HG02678 (cell line): ENCODE data around the gene DSCAML1.
"Not testable (repeated sequence)": the region's sequence is repeated elsewhere in the genome, so short reads cannot be mapped to it uniquely, and the experiment has no call there.

Source experiments
- ATAC-seq: cut with Tn5 transposase; IDR thresholded peaks from one replicate; pipeline ENCODE4 v1.9.1; 2021; ENCODE audit warnings: mild to moderate bottlenecking, moderate library complexity; ENCODE audit not compliant: unreplicated experiment

DSCAML1 gene

DNA sequence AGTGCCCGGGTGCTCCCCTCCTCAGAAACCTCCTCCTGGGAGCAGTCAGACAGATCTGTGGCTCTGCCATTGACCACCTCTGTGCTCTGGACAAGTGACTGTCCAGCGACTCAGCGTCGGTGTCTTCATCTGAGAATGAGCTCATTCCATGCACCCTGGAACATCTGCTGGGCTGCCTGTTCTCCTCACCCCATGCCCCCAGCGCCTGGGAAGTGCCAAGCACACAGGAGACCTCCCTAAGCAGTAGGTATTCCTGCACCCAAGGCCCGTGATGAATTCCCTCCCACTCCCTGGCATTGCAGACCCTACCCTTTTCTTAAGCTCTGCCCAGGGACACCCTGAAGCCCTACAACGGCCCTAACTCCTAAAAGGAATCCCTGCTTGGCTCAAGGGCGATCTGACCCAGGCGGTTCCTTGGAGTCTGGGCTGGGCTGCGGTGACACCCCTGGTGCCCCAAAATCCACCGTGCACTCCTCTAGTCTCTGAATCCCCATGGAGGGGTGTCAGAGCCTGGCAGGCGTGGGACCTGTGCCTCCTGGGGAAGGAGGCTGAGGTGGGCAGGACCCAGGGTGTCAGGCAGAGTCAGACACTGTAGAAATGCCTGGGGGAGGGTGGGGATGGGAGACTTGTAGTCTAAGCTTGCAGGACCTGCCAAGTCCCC lies 377.4 kb downstream of the DSCAML1 start:
- no peak for ATAC-seq

DNA sequence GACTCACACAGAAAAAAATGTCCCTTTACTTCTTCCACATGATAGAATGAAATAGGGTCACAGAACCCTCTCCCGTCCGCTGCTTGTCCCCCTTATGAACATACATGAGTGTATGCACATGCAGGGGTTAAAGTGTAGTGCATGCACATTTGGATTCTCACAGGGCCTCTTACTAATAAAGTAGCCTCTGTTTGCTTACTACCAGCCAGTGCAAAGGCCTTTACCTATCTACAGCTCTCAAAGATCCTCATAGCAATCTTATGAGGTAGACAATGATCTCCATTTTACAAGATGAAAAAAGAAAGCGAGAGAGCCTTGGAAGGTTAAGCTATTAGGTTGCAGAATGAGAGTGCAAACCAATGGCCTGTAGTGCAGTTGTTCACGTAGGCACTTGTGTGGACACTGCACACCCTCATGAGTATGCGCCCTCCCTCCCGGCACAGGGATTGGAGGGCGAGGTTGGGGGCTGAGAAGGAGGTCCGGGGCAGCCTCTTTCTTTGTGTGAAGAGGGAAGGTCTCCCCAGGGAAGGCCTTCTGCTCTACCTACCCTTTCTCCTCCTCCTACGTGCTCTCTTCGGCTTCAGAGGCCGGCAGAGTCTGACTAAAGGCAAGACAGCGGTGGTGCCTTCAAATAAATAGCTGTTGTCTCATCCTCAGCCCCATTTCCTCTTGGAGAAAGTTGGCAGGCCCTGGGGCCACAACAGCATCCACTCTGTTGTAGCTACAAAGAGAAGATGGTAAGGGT lies 378.1 kb downstream of the DSCAML1 start:
- no peak for ATAC-seq

DNA sequence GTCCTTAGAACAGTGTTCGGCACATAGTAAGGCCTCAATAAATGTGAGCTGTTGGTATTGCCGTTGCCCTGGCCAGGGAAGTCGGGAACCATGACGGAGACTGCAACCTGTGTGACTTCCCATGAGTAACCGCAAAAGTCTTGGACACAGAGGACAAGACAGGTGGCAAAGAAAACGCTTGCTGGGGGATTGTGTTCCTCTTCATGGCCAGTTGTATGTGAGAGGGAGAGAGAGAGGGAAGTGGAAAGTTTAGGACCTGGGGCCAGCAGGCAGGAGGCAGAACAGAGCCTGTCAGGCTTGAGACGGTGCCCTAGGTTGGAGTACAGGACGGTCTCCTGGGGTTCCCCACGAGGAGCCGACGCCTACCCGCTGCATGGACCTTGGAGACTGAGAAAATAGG lies 379.2 kb downstream of the DSCAML1 start:
- no peak for ATAC-seq

DNA sequence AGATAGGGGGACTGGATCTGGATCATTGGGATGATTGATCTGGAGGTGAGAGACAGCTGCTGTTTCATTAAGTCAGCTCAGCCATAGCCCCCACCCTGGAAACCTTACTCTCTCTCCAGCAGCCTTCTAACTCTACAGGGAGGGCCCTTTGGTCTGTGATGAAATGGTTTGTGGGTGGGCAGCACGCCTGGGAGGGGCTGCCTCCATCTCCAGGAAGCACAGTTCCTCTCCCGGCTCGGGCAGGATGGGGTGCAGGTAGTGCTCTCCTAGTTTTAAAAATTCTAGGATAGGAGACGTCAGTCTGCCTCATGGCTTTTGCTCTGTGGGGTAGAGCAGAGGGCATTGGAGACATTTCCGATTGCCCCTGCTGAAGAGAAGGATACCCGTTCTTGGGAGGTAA lies 379.7 kb downstream of the DSCAML1 start:
- ATAC-seq, result no peak

DNA sequence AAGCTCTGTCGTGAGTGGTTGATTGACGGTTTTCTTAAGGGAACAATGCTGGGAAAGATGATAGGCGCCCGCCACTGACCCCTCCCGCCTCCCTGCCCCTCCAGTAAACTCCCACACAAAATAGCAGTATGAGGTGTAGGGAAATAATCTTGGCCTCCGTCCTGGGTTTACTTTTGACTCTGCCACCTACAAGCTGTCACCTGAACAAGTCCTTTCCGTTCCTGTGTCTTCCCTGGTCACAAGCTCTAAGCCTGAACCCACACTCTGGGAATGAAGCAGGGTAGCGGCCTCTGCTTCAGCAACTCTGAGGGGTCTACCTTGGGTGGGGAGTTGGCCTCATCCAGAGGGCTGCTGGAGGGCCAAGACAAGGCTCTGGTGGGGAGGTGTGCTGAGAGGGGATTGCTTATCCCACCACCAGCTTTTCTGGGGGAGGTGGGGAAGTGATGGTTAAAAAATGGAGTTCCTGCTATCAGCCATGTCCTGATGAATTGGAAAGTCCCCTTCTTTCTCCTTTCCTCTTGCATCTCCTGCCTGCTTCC lies 381.6 kb downstream of the DSCAML1 start:
- no peak for ATAC-seq

DNA sequence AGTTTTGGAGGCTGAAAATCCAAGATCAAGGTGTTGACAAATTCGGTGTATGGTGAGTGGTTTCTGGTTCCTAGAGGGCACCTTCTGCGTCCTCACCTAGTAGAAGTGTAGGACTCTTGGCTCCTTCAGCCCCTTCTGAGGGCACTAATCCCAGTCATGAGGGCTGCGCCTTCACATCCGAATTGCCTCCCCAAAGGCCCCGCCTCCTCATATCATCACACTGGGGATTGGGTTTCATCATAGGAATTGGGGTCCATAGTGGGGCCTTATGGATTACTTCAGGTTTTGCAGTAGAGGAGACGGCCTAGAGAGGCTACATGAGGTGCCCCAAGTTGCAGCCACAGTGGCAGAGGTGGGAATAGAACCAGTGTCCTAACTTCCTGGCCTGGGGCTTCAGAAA lies 382.3 kb downstream of the DSCAML1 start:
- no peak for ATAC-seq

DNA sequence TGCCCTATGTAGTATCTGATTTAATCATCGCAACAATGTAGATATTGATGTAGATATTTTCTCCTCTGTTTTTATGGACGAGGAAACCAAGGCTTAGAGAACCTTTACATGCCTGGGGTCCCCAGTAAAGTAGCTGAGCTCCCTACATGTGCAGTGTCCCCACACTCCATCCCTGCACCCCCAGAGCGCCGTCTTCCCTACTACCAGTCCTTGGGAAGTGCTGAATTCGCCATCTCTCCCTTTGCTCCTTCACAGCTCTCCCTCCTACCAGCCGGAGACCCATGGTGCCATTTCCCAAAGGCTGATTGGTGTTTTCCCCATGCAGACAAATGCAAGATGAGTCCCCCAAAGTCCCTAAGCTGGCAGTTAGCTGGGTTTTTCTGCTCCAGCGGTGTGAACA lies 383.4 kb downstream of the DSCAML1 start:
- ATAC-seq, result no peak

DNA sequence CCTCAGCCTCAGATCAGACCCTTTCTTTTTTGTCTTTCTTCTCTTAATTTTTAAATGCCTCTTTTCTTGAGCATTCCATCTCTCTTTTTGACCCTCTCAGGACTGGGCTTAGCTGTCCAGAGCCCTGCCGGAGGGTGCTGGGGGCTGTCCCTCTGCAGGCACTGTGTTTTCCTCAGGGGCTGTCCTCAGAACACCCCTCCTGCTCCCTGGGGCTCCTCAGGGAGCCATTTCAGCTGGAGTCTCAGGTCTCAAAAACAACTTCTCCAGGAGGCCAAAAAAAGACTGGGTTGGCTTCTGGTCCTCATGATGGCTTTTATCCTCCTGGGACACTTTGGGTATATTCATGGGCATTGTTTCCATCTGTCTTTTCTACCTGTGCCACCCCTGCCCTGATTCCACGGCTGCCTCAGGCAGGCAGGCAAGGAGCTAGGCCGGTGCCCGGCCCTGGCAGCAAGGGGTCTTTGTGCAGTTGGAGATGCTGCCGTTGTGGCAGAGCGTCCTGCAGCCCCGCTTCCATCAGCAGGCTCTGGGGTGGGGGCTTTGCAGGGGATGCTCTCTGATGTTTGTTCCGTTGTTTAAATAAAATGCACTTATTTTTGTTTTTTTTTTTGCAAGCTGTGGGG lies 384.3 kb downstream of the DSCAML1 start:
- ATAC-seq, result no peak

DNA sequence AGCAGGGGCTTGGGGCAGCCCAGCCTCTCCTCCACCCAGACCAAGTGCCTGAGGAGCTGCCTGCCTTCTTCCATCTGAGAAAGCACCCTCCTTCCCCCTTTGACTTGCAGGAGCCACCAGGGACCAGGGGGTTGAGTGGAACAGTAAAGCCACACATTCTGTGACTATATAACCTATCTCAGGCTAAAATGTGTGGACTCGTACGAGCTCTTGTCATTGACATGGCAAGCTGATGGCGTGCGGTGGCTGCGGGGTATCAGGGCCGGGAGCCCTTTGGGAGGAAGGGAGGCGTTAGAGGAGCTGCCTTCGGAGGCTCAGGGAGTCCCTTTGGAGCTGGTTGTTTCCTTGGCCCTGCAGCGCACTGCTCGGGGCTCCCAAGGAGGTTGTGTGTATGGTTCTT lies 384.8 kb downstream of the DSCAML1 start:
- no peak for ATAC-seq

DNA sequence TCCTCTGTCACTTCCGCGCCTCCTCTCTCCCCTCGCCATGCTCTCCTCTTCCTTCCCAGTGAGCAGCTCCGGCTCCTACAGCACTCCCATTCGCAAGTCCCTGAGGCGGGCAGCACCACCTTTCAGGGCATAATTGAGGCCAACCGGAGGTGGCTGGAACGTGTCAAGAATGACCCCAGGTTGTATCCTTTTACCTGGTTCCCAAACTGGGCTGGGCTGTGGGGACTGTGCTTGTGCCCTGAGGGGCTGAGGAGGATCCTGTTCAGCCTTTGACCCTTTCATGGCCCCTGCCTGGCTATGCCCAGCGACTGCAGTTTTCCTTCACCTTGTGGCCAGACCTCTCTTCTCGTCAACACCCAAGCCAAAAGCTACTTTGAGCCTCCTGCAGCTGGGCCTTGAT lies 385.3 kb downstream of the DSCAML1 start:
- no peak for ATAC-seq

DNA sequence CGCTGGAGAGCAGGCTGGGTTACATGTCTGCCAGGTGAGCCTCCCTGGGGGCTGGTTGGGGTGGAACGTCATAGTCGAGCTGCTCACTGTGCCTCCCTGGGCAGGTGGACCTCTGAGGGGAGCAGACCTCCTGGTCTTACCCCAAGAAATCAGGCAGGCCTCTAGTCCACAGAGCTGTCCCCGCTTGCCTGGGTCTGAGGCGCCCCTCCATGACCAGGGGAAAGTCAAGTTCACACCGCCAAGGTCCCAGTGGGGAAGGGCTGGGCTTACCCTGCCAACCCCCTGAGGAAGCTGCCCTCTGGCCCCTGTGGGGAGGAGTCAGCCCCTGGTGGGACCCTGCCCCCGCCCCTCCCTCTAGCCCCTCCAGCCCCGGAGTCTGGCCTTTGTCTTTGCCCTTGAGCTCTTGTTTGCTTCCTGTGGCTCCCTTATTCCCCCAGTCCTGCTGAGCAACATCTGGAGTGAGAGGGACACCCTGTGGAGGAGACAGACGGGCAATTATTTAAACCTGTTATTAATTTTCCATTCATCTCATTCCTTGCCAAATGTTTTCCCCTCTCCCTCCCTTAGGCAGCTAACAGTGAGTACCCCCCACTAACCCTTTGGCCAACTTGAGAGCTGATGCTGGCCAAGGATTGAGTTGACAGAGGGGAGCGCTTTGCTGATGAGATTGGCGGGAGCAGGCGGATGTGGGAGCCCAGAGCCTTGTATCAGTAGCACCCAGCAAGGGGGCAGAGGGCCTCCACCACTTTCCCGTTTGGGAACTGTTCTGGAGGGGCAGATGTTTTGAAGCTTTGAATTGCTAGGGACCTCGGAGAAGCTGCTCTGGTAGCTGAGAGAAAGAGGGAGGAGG lies 385.9 kb downstream of the DSCAML1 start:
- ATAC-seq, result no peak

DNA sequence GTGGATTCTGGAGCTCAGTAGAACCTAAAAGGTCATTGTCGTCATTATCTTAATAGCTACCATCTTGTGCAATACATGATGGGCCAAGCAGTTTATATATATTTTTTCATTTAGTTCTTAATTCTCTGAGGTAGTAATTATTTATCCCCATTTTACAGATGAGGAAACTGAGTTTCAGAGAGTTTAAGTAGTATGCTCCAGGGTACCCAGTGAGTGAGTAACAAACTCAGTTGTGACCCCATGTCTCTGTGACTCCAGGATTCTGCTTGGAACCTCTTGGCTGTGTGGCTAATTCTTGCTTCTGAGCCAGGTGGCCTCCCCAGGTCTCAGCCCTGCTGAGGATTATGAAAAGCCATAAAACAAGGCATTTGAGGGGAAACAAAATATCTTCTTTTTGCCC lies 386.8 kb downstream of the DSCAML1 start:
- no peak for ATAC-seq

DNA sequence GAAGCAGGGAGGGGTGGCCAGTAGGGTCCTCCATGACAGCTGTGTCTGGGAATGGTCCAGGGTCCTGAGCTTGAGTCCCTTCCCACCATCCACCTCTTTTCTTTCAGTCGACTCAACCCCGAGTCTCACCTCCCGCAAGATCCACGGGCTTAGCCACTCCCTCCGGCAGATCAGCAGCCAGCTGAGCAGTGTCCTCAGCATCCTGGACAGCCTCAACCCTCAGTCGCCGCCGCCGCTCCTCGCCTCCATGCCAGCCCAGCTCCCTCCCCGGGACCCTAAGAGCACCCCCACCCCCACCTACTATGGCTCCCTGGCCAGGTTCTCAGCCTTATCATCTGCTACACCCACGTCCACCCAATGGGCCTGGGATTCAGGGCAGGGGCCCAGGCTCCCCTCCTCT lies 387.5 kb downstream of the DSCAML1 start:
- ATAC-seq, result no peak

DNA sequence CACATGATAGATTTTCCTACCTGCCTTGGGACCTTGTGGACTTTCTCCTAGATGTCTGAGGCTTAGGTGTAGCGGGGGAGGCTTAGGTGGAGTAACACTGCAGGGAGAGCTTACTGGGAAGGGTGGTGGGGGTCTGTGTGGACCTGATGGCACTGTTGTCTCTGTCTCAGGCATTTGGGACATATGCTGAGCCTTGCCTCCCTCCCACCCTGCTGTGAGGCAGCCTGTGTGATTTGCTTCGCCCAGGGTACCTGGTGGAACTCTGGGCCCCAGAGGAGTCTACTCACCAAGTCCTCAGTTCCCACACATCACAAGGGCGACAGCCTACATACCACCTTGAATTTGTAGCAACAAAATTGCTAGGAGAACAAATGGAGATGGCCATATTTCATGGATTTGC lies 388.7 kb downstream of the DSCAML1 start:
- no peak for ATAC-seq

DNA sequence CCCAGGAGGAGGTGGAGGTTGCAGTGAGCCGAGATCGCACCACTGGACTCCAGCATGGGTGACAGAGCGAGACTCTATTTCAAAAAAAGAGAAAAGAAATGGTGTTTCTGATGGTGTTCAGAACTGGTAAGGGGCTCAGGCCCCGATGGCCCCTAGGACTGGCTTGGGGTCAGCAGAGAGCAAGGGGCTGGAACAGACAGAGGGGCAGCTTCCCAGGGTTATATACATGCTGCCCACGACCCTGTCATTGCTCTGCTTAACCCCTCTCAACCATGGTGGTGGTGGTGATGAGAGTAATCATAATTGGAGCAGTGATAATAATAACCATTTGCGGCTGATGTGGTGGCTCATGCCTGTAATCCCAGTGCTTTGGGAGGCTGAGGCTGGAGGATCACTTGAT lies 390.0 kb downstream of the DSCAML1 start:
- no peak for ATAC-seq

DNA sequence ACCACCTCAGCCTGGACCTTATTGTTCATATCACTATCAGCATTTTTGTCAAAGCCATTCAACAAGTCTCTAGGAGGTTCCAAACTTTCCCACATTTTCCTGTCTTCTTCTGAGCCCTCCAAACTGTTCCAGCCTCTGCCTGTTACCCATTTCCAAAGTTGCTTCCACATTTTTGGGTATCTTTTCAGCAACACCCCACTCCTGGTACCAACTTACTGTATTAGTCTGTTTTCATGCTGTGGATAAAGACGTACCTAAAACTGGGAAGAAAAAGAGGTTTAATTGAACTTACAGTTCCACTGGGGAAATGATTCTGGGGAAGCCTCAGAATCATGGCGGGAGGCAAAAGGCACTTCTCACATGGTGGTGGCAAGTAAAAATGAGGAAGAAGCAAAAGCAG lies 391.1 kb downstream of the DSCAML1 start:
- ATAC-seq, result not testable (repeated sequence)

DNA sequence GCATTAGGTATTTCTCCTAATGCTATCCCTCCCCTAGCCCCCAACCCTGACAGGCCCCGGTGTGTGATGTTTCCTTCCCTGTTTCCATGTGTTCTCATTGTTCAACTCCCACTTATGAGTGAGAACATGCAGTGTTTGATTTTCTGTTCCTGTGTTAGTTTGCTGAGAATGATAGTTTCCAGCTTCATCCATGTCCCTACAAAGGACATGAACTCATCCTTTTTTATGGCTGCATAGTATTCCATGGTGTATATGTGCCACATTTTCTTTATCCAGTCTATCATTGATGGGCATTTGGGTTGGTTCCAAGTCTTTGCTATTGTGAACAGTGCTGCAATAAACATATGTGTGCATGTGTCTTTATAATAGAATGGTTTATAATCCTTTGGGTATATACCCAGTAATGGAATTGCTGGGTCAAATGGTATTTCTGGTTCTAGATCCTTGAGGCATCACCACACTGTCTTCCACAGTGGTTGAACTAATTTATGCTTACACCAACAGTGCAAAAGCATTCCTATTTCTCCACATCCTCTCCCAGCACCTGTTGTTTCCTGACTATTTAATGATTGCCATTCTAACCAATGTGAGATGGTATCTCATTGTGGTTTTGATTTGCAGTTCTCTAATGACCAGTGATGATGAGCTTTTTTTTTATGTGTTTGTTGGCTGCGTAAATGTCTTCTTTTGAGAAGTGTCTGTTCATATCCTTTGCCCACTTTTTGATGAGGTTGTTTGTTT lies 397.7 kb downstream of the DSCAML1 start:
- not testable (repeated sequence) for ATAC-seq

DNA sequence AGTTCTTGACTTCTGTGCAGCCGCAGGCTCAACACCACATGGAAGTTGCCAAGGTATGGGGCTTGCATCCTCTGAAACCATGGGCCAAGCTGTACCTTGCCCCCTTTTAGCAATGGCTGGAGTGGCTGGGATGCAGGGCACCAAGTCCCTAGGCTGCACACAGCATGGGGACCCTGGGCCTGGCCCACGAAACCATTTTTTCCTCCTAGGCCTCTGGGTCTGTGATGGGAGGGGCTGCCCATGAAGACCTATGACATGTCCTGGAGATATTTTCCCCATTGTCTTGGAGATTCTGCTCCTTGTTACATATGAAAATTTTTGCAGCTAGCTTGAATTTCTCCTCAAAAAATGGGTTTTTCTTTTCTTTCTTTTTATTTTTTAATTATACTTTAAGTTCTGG lies 398.4 kb downstream of the DSCAML1 start:
- not testable (repeated sequence) for ATAC-seq

DNA sequence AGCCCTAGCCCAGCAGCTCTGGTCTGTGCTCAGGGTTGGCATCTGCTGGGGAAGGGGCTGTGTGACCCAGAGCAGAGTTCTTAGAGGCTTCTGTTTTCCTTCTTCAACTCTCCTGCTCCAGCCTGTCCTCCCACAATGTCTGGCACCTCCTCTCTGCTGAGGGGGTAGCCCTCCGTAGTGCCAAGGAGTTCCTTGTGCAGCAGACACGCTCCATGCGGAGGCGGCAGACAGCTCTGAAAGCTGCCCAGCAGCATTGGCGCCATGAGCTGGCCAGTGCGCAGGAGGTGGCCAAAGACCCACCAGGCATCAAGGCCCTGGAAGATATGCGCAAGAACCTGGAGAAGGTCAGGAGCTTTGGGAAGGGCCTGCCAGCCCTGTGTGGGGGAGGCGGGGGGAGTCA lies 400.0 kb downstream of the DSCAML1 start:
- no peak for ATAC-seq

DNA sequence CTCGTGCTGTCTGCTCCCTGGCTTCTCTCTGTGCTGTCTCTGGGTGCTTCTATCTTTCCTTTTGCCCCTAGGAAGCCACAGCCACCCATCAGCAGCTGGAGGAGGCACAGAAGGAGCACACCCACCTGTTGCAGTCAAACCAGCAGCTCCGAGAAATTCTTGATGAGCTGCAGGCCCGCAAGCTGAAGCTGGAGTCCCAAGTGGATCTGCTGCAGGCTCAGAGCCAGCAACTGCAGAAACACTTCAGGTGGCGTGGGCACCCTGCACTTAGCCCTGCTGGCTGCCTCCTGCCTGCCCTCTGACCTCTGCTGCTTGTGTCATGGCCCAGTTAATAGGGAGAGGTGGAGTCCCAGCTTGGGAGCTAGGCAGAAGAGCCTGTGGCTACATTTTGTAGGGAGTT lies 401.5 kb downstream of the DSCAML1 start:
- ATAC-seq, result no peak
